Calu3 (cell line): ENCODE data around the gene ARHGAP9. TPM values are rescaled to one million over a fixed set of nuclear protein-coding genes. Genes with fewer than 3 reads are reported as not detected.
A peak's percentile ranks its signal among the peaks of the same experiment; 100 is the strongest.

Experiments used
- BruUV-seq: library from RNA; stranded (reverse); fragments of 400-500 nt; replicated peaks from 2 replicates; lab custom pipeline; 2021; lab: Mats Ljungman, UMichigan
- CTCF ChIA-PET: fragments of 300-600 bp; sonication (Branson Sonifier 250); formaldehyde crosslinking; loops from one replicate; lab custom pipeline; 2022; ENCODE audit warnings: antibody characterized with exemption; lab: Charles Lee
- DNase-seq: peaks from one replicate; pipeline ENCODE4 v3.0.0; 2022
- H3K27ac Mint-ChIP-seq: one replicate; pipeline ENCODE4 v1.8.0; 2022; ENCODE audit warnings: mixed read lengths; ENCODE audit not compliant: unreplicated experiment
- H3K27me3 Mint-ChIP-seq: one replicate; pipeline ENCODE4 v1.8.0; 2022; ENCODE audit warnings: mixed read lengths; ENCODE audit not compliant: unreplicated experiment
- H3K36me3 Mint-ChIP-seq: one replicate; pipeline ENCODE4 v1.8.0; 2022; ENCODE audit warnings: mild to moderate bottlenecking, moderate library complexity, mixed read lengths; ENCODE audit not compliant: insufficient read depth, unreplicated experiment
- H3K4me1 Mint-ChIP-seq: one replicate; pipeline ENCODE4 v1.8.0; 2022; ENCODE audit warnings: mild to moderate bottlenecking, low read depth, mixed read lengths; ENCODE audit not compliant: unreplicated experiment
- H3K4me3 Mint-ChIP-seq: one replicate; pipeline ENCODE4 v1.8.0; 2022; ENCODE audit warnings: mild to moderate bottlenecking, low read depth, moderate library complexity, mixed read lengths; ENCODE audit not compliant: unreplicated experiment
- H3K9me3 Mint-ChIP-seq: one replicate; pipeline ENCODE4 v1.8.0; 2022; ENCODE audit warnings: low read depth, mixed read lengths; ENCODE audit not compliant: unreplicated experiment
- CTCF ChIP-seq: fragments of 200-600 bp; IDR thresholded peaks from one replicate; pipeline ENCODE4 v1.8.0; 2022; ENCODE audit warnings: antibody characterized with exemption; ENCODE audit not compliant: unreplicated experiment
- intact Hi-C: fragments of 100-400 bp; cut with micrococcal nuclease; formaldehyde crosslinking; loops from one replicate; pipeline ENCODE4 v1.10.0; 2022; ENCODE audit not compliant: unreplicated experiment
- total RNA-seq: library from RNA; stranded (reverse); gene quantifications from 2 replicates; pipeline ENCODE4 v1.2.3, GENCODE V29; 2022

The ARHGAP9 gene
- total RNA-seq, 1 experiment from 2014 or later: not detected

- DNase-seq: no peak
- CTCF ChIA-PET: no interaction called here
- H3K4me1 Mint-ChIP-seq: peaks cover 9% of the 10 kb centered on the region
- TF ChIP-seq CTCF: no peak
- peaks cover 55% of the 10 kb centered on the region for H3K36me3 Mint-ChIP-seq
- H3K9me3 Mint-ChIP-seq: no peaks in the 10 kb centered on the region
- no peaks in the 10 kb centered on the region for H3K27me3 Mint-ChIP-seq
- intact Hi-C loops: no loop called here
- H3K27ac Mint-ChIP-seq: peak overlapping the region; percentile 99
- BruUV-seq: no TSS peak
- peak overlapping the region; percentile 93 for H3K4me3 Mint-ChIP-seq
These were observed 9.5 kb upstream of the ARHGAP9 start for GRCh38 chr12:57489157-57489641.

GRCh38 chr12:57488402-57489156 is 8.9 kb upstream of the ARHGAP9 start:
- no peak for DNase-seq
- intact Hi-C loops: no loop called here
- peak overlapping the region; percentile 93 for H3K4me3 Mint-ChIP-seq
- peaks cover 55% of the 10 kb centered on the region for H3K36me3 Mint-ChIP-seq
- H3K27me3 Mint-ChIP-seq: peaks cover 5% of the 10 kb centered on the region
- no peaks in the 10 kb centered on the region for H3K9me3 Mint-ChIP-seq
- CTCF ChIA-PET: interaction anchor here (1.3 kb wide), 1 partner anchor 30 kb away, joined by 5 read pairs; no protein-coding TSS in a partner anchor
- TSS peak; percentile 40 for BruUV-seq
- peak overlapping the region; percentile 99 for H3K27ac Mint-ChIP-seq
- TF ChIP-seq CTCF: no peak
- peaks cover 9% of the 10 kb centered on the region for H3K4me1 Mint-ChIP-seq

- intact Hi-C loops: no loop called here
- H3K36me3 Mint-ChIP-seq: peaks cover 52% of the 10 kb centered on the region
These were observed 8.1 kb upstream of the ARHGAP9 start, which contains the start of gene MARS1 for GRCh38 chr12:57487597-57488401. Gene MARS1 (plus strand): TSS chr12:57488068. CDS start chr12:57488091, 23 bp downstream.

More at GRCh38 chr12:57487597-57488401, 8.1 kb upstream of the ARHGAP9 start, which contains the start of gene MARS1:
- Mint-ChIP-seq H3K27ac (peak within 1 kb of the TSS; percentile 99), H3K4me1 (peaks cover 9% of the 10 kb centered on the region), H3K9me3 (no peaks in the 10 kb centered on the region), H3K4me3 (peak within 1 kb of the TSS; percentile 93), H3K27me3 (peaks cover 12% of the 10 kb centered on the region)
- no peak for TF ChIP-seq CTCF
- peak; percentile 94 for DNase-seq
- CTCF ChIA-PET: interaction anchor here (1.3 kb wide), 1 partner anchor 29 kb away, joined by 5 read pairs; no protein-coding TSS in a partner anchor
- BruUV-seq: no TSS peak
